ENCODE results near the gene PEX12.
A peak's percentile ranks its signal among the peaks of the same experiment; 100 is the strongest.
"Not testable (repeated sequence)": the region's sequence is repeated elsewhere in the genome, so short reads cannot be mapped to it uniquely, and the experiment has no call there.

Gene PEX12

DNA sequence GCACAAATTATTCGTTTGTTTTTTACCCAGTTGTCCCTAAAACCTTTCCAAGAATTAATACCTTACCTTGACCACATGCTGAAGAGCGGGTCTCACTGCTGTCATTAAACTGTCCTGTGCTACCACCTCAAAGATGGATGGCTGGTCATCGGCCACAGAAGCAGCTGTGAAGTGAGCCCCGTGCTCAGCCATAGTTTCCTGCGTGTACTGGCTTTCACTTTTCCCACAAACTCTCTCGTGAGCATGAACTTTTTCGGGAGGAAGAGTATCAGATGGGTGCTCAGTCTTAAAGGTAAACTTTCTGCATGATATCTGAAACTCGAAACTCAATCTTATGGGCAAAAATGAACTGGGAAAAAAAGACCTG, 558 bp downstream of the PEX12 start:
- no peak for DNase-seq

DNA sequence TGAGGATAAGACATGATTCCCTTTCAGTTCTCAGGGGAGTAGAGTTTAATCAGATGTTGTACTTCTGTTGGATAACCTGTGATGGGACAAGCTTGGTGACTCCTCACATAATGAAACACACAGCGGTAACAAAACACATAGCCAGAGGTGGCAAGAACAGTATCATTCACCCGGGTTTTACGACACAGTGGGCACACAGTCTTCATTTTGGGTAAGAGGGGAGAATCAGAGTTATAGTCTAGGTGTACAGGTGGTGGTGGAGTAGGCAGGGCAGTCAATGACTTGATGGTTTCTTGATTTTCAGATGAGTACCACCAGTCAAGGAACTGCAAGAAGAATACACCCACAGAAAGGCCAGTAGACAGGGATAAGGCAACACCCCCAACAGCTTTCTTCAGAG, 2.6 kb downstream of the PEX12 start:
- DNase-seq = no peak

DNA sequence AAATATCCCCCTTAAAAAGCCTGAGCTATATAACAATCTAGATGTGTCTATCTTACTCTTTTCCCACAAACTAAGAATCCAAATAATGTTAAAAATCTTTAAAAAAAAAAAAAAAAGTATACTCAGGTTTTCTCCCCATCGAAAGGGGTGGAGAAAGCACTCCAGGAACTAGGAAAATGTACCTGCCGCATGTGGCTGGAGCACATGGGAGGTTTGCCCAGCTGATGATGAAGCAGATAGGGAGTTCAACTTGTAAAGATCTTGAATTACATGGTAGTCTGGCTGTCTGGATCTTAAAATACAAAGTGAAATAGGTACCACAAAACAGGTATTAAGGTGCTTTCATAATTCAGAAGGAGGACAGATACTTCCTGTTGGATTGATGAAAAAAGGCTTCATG, 9.0 kb downstream of the PEX12 start:
- DNase-seq = no peak

DNA sequence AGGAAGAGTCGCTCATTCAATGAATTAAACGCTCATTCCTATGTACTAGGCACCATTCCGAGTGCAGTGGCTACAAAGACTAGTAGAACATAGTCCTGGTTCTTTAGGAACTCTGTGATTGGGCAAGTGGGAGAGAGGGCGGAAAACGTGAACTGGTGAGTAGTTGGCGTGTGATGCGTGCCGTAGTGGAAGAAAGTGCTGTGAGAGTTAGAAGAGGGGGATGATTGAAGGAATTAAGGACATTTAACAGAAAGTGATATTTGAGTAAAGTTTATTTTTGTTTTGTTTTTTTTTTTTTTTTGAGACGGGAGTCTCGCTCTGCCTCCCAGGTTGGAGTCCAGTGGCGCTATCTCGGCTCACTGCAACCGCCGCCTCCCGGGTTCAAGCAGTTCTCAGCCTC, 9.8 kb downstream of the PEX12 start:
- peak in 2 of 4 experiments; percentile 2 to 9 for DNase-seq

DNA sequence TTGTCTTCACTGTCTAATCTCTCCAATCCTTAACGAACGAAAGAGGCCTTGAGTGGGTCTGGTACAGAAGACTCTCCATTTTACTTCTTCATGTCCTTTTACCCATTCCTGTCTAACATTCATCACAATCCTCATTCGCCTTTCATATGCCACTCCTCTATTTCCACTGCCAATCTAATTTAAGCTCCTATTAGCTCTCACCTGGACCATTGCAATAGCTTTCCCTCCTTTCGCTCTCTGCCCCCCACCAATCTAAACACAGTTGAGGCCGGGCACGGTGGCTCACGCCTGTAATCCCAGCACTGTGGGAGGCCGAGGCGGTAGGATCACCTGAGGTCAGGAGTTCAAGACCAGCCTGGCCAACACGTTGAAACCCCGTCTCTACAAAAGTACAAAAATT, 11.4 kb downstream of the PEX12 start:
- DNase-seq = no peak

DNA sequence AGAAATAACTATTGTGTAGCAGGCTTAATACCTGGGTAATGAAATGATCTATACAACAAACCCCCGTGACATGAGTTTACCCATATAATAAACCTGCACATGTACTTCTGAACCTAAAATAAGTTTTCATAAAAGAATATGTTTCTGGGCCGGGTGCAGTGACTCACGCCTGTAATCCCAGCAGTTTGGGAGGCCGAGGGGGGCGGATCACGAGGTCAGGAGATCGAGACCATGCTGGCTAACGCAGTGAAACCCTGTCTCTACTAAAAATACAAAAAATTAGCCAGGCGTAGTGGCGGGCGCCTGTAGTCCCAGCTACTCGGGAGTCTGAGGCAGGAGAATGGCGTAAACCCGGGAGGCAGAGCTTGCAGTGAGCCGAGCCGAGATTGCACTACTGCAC, 15.2 kb downstream of the PEX12 start:
- not testable (repeated sequence) for DNase-seq

DNA sequence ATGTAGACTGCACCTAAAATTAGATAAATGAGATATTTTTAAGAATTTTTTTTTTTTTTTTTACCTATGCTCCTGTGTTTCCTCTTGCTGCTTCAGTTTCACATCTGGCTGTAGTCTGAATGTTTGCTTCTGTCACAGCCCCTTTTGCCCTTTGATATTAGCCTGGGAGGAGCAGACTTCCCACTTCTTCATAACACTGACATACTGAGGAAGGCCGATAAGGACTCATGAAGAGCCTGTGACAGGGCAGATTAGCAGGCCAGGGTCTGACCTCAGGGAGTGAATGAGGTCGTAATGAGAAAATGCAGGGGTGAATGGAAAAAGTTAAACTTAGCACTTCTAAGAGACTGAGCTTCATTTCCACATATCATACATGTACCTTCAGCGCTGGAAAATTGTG, 17.7 kb downstream of the PEX12 start, which contains the start of gene SLFN14:
Gene SLFN14, minus strand, starts transcription at position 117 of the 400 bp plus-strand sequence. CDS start 2,757 bp downstream, outside the sequence.
- no peak for DNase-seq

DNA sequence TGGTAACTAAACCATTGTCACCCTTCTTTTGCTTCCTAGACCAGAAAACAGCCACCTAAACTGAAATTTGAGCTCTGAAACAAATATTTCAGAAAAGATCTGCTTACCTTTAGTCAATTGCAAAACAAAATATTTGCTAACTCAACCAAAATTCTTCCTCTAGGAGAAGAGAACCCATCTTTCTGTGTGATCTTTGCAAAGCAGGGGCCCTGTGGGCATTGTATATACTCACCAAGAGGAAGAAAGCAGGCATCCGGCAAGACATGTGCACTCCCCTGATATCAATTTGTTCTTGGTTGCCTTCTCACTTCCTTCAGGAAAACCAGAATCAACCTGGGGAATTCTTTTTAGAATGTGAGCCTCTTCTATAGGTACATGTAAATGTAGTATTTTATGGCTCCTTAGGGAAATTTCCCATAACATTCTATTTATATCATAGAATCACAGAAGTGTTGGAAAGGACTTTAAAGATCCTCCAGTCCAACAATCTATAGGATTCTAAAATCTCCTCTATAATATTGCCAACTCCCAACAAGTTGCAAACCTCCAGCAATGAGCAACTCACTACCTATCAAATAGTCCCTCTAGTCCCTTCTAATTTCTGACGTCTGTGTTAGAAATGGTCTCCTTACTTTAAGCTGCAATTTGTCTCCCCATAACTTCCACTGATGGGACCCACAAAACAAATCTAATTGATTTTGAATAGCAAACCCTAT, 18.7 kb downstream of the PEX12 start:
- DNase-seq = no peak

DNA sequence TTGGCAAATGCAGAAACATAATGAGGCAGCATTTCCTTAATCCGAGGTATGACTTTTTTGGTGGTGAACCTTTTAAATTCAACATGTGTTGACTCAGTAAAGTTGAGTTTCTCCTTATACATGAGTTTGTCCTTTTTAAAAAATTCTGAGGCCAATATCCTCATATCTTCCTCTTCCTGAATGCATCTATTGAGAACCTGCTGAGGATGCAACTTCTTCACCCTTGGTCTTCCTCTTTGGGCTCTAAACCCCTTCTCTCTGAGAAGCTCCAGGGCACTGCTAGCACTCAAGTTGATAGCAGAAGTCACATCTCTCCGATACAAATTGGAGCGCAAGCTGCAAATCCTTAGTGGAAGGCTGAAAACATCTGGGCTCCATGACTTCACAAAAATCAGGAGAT, 21.0 kb downstream of the PEX12 start:
- no peak for DNase-seq

DNA sequence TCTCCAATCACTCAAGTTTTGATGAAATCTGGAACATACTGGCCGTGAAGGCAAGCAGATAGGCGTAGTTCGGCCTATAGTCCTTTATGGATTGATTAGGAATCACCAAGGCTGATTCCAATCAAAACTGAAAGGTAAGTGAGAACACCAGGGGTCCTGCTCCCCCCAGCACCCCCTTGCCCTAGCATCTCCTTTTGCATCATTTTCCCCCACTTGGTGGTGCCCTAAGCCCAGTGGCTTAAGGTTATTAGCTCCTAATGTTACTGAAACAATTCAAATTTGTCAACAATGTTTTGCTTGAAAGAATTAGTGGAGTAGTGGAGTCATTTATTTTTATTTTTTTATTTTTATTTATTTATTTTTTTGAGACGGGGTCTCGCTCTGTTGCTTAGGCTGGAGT, 22.7 kb downstream of the PEX12 start:
- DNase-seq = no peak

DNA sequence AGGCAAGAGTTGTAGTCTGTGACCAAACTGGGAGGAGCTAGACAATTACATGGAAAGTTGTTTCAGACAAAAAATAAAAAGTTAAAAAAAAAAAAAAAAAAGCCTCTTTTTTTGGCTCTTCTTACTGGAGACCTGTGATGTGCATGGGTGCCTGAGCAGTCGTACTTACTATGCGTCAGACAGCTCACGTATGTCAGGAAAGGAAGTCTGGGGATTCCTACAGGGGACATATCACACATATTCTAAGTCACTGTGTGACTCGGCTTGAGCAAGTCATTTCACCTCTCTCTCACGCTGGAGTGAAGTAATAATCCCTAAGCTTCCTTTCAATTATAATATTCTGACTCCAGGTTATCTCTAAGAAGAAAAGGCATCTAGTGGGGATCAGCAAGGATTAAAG, 23.7 kb downstream of the PEX12 start:
- DNase-seq = no peak

DNA sequence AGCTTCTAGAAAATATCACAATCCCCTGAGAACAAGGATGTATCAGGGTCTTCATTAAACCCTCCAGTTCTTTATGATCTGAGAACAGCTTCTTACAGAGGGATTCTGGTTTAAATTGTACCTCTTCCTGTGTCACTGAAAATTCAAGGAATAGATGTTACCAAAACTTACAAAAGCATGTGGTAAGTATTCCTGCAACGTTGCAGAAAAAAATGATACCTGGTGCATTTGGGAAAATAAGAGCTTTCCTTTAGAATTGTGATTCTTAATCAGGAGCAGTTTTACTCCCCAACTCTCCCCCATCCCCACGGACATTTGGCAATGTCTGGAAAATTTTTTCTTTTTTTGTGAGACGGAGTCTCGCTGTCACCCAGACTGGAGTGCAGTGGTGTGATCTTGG, 25.1 kb downstream of the PEX12 start:
- DNase-seq = no peak

DNA sequence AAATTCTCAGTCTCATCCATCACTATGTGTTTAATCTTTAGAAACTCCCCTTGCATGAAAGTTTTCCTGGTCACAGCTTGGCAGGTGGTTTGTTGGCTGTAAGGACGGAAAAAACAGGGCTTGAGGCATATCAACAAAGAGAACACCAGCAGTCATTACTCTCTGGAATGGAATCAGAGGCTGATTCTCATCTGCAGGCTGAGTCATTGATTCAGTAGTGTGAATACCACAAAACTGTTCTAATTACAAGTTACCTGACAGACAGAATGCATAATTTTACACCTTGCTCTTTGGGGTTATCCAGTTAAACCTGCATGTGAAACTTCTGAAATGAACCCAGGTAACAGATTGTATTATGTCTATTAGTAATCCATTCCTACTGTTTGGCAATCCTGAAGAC, 29.4 kb downstream of the PEX12 start:
- DNase-seq = no peak

DNA sequence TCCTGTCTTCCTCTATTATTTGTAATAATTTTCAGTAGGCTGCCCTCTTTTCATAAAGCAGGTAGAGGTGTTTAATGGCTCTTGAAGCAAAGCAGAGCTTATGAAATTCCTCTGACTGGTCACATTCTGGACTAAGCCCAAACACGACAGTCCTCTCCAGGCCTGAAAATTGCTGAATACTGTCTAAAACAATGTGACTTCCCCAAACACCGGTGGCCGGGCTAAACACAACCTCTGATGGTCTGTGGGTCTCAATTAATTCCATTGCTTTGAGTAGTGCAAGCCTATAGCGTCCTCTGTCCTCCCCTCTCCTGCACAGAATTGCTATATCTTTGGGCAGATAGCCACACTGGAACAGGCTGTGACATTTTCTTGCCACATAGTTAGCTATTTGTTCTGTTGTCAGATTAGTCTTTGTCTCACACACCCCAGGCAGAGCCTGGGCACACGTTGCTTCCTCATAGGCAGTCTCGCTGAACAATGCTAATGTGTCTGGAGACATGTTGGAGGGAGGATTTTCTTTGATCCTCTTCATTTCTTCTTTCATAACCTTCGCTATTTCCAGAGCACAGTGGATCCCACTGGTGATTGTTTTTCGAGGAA, 30.1 kb downstream of the PEX12 start:
- DNase-seq = no peak

DNA sequence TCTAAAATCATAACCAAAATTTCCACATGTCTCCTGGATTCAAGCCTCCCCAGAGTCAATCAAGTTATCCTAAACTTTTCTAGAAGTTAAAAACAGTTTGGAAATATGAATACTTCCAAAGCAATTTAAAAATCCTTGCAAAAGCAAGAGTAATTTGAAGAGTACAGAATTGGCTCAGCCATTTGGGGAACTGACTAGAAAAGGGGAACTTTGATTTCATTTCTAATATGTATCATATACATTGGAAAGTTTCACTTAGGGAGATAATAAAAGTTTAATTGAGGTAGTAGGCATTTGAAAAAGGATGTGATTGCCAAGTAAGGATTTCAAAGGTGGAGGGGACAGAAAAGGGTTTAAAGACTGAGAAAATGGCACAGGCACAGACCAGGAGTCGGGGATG, 31.9 kb downstream of the PEX12 start:
- DNase-seq = no peak

DNA sequence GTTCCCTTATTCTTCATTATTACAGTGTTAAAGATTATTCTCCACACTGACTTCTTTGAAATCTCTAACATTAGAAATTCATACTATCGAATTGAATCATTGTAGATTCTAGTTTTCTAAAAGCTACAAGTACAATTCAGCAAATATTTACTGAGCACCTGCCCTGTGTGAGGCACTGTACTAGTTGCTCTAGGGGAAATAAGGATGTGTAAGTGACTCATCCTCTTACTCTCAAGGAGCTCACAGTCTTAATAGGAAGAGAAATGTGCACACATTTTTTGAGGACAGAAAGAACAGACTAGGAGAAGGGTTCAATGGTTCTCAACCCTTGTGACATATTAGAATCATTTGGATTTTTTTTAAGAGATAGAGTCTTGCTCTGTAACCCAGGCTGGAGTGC, 33.2 kb downstream of the PEX12 start:
- DNase-seq = no peak

DNA sequence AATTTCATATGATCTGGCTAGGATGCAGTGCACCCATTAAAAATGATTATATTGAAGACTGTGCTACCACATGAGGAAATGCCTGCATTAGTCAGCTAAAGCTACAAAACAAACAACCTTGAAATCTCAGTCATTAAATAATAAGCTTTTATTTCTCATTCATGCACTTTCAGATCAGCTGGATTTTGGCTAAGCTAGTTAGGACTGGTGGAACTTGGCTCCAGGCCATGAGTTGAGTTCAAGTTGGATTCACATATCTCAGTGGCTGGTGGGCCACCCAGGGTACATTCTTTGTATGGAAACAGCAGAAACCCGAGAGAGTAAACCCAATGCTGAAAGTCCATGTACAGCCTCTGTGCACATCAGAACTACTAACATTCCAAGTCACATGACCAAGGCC, 34.5 kb downstream of the PEX12 start:
- DNase-seq = no peak

DNA sequence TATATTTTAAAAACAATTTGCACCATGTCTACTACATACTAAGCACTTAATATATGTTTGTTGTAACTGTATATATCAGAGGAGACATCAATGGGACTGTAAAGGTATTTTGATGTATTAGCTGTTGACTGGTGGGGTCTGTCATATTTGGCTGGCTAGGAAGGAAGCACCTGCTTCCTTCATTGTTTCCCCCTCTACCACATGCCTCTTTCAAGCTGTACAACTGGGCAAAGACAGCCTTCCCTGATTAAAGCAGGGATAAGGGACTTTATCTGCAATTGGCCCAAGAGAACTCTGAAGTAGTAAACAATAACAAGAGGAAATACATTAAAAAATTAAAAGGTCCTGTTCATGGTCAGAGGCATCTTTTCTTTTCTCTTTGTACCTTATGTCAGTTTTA, 35.4 kb downstream of the PEX12 start:
- no peak for DNase-seq

DNA sequence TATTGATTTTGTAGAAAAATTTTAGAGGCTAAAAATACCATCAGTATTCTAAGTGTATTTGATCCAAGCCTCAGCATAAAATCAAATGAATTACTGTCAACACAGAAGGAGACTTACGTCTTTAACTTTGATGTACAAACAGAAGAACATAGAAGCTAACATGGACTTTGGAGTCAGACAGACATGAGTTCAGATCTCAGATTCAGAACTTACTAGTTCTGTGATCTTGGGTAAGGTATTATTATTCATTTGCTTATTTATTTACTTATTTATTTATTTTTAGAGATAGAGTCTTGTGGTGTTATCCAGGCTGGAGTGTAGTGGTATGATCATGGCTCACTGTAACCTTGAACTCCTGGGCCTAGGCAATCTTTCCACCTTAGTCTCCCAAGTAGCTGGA, 36.9 kb downstream of the PEX12 start:
- DNase-seq = no peak

DNA sequence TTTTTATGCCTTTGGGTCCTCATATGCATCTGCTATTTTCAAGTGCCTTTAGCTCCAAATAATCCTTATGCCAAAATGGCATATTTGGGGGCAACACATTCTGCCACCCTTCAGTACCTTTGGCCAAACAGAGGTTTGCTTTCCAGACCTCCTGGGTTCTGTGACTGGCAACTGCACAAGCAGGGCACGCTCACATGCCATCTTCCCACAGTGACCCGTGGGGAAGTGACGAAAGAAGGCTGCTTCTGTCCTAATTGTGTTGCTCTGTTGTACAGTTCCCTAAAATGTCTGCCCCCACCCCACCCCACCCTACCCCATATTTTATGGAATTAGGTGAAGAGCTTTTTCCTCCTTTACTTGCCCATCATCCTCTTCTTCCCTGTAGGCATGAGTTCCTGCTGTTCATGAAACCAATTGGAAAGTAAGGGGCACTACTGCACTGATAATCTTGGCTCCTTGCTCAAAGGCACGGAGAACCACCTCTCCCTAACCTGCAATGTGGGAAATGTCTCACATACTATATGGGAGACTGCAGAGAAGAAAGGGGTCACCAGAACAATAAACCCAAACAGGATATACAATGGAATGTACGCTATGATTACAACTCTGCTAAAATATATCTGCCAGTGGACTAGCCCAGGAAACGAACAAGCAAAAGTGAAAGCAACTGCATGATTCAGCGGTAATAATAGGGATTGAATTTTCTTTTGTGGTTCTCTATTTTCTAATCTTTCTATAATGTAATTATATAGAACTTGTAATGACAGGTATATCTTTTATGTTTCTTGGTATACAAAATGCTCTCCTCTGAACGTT, 37.6 kb downstream of the PEX12 start:
- DNase-seq = no peak

DNA sequence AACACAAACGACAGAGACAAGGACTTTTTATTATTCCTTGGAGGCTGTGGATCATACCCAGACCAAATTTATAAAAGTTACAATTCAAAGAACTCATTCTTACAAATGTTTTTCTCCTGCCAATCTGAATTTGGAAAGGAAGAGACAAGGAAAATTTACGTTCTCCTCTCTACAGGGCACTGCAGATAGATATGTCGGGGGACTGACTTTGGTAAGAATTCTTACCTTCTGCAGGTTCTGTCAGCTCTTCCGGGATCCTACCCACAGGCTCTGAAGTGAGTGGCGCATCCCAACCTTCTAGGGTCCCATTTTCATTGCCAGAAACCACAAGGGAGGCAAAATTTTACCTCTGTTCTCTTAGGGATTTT, 38.7 kb downstream of the PEX12 start:
- no peak for DNase-seq

DNA sequence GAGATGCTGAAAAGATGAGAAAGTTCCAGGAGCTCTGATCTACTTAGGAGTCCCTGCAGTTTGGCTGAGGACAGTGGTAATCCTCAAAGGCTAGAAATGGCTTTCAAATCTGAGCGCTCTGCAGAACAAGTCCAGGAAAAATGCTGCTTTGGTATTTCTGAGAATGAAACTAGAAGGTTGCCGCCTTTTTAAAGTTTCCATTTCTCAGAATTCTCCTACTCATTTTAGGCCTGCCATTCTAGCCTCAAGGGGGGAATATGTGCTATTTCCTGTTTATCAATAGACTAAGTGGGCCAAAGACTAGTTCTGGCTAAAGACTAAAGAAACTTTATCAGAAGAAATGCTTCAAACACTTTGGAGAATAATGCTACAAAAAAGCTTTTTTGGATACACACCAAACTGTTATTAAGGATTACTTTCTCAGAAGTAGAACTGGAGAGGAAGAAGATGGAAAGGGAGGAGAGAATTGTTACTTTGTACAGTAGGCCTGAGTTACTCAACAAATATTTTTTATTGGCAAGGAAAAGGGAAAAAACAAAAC, 40.7 kb downstream of the PEX12 start, which contains the start of gene SLFN12L:
Gene SLFN12L, minus strand, starts transcription at position 78 of the 541 bp plus-strand sequence. CDS start 15,314 bp downstream, outside the sequence.
- peak in 1 of 4 experiments; percentile 14 for DNase-seq

DNA sequence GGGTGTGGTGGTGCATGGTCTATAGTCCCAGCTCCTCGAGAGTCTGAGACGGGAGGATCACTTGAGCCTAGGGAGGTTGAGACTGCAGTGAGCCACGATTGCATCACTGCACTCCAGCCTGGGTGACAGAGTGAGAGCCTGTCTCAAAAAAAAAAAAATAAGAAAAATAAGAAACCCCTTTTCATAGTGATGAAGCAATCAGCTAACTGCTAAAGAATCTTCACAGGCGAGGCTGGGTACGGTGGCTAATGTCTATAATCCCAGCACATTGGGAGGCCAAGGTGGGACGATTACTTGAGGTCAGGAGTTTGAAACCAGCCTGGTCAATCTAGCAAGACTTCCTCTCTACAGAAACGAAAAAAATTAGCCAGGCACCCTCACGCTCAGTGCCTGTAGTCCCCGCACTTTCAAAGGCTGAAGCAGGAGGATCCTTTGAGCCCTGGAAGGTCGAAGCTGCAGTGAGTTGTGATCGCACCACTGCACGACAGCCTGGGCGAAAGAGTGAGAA, 41.7 kb downstream of the PEX12 start:
- DNase-seq = no peak
